ENCODE measurements around the gene PRR14L. TPM values are rescaled to one million over a fixed set of nuclear protein-coding genes. Genes with fewer than 3 reads are reported as not detected.
"Not testable (repeated sequence)": the region's sequence is repeated elsewhere in the genome, so short reads cannot be mapped to it uniquely, and the experiment has no call there.

Gene PRR14L
- total and polyA plus RNA-seq, 3 donors from 2014 or later = 15.9 to 57.0 (median 52.3) TPM

- Histone ChIP-seq H3K4me3 (no peak overlapping the region), H3K4me1 (peaks cover 15% of the 10 kb centered on the region), H3K27ac (no peak overlapping the region), H3K27me3 (no peaks in the 10 kb centered on the region), H3K9me3 (no peaks in the 10 kb centered on the region), H3K36me3 (ENCODE audit: low read depth, missing control alignments) (no peaks in the 10 kb centered on the region)
- WGBS, 2 donors = 36 to 47% methylated on average over 9 of the region's 9 CpGs
- intact Hi-C loops (cut with DNase I; ENCODE audit: low total_unique reads) = no loop called here
- DNase-seq = no peak
- TF ChIP-seq POLR2A (IDR thresholded peaks at IDR 0.05) (no peak), CTCF (IDR thresholded peaks at IDR 0.05) (no peak)
Observed at GRCh38 chr22:31680861-31681341, 69.0 kb downstream of the PRR14L start.

- H3K27ac ChIP-seq = no peak overlapping the region
- WGBS, 2 donors = 89 to 91% methylated on average over 7 of the region's 7 CpGs
Observed at GRCh38 chr22:31678748-31679147, 71.2 kb downstream of the PRR14L start.

GRCh38 chr22:31676700-31677099 lies 73.2 kb downstream of the PRR14L start:
- peak; percentile 96 for DNase-seq
- Histone ChIP-seq H3K4me1 (peaks cover 11% of the 10 kb centered on the region), H3K4me3 (peak overlapping the region; percentile 39 to 57), H3K9me3 (no peaks in the 10 kb centered on the region), H3K27ac (peak overlapping the region in 1 of 2 donors; percentile 25), H3K36me3 (ENCODE audit: low read depth, missing control alignments) (no peaks in the 10 kb centered on the region), H3K27me3 (no peaks in the 10 kb centered on the region)
- WGBS, 2 donors = 2% methylated on average over 25 of the region's 25 CpGs
- TF ChIP-seq POLR2A (IDR thresholded peaks at IDR 0.05) = no peak
- intact Hi-C loops (cut with DNase I; ENCODE audit: low total_unique reads) = no loop called here

More at GRCh38 chr22:31678748-31679147, 71.2 kb downstream of the PRR14L start:
- no peak overlapping the region for H3K4me3 ChIP-seq
- H3K36me3 ChIP-seq (ENCODE audit: low read depth, missing control alignments) = no peaks in the 10 kb centered on the region
- peaks cover 15% of the 10 kb centered on the region for H3K4me1 ChIP-seq
- no peak for DNase-seq
- intact Hi-C loops (cut with DNase I; ENCODE audit: low total_unique reads) = no loop called here
- no peak for TF ChIP-seq POLR2A (IDR thresholded peaks at IDR 0.05)
- no peak for TF ChIP-seq CTCF (IDR thresholded peaks at IDR 0.05)
- H3K27me3 ChIP-seq = no peaks in the 10 kb centered on the region
- no peaks in the 10 kb centered on the region for H3K9me3 ChIP-seq

- H3K4me1 ChIP-seq; H3K36me3 ChIP-seq (ENCODE audit: low read depth, missing control alignments); H3K27ac ChIP-seq; H3K4me3 ChIP-seq; H3K9me3 ChIP-seq; intact Hi-C loops (cut with DNase I; ENCODE audit: low total_unique reads); H3K27me3 ChIP-seq; DNase-seq: not testable (repeated sequence)
- WGBS, 2 donors = 83 to 92% methylated on average over 5 of the region's 5 CpGs
Observed at GRCh38 chr22:31674219-31674618, 75.7 kb downstream of the PRR14L start.

GRCh38 chr22:31668849-31669248 lies 81.1 kb downstream of the PRR14L start:
- H3K9me3 ChIP-seq; DNase-seq; intact Hi-C loops (cut with DNase I; ENCODE audit: low total_unique reads); H3K4me3 ChIP-seq; H3K4me1 ChIP-seq; H3K27me3 ChIP-seq; H3K36me3 ChIP-seq (ENCODE audit: low read depth, missing control alignments); H3K27ac ChIP-seq: not testable (repeated sequence)
- WGBS, 2 donors = 85 to 98% methylated on average over 4 of the region's 4 CpGs

- no peaks in the 10 kb centered on the region for H3K9me3 ChIP-seq
- 47 to 49% methylated on average over 8 of the region's 8 CpGs for WGBS, 2 donors
- peaks cover 3% of the 10 kb centered on the region for H3K4me1 ChIP-seq
- H3K27me3 ChIP-seq = no peaks in the 10 kb centered on the region
- intact Hi-C loops (cut with DNase I; ENCODE audit: low total_unique reads) = no loop called here
- H3K27ac ChIP-seq = peak overlapping the region in 1 of 2 donors; percentile 36
- peak overlapping the region; percentile 68 to 99 for H3K4me3 ChIP-seq
- TF ChIP-seq POLR2A (IDR thresholded peaks at IDR 0.05) (no peak), CTCF (IDR thresholded peaks at IDR 0.05) (no peak)
- no peak for DNase-seq
- H3K36me3 ChIP-seq (ENCODE audit: low read depth, missing control alignments) = no peaks in the 10 kb centered on the region
Observed at GRCh38 chr22:31662668-31663037, 87.3 kb downstream of the PRR14L start.

All from testis (tissue), 3 donors.